Activated CD8-positive, alpha-beta memory T cell treated with anti-CD3 and anti-CD28 coated beads for 36 hours (primary cell): ENCODE results near the gene CAV2. TPM values are rescaled to one million over a fixed set of nuclear protein-coding genes. Genes with fewer than 3 reads are reported as not detected.
"Not testable (repeated sequence)": the region's sequence is repeated elsewhere in the genome, so short reads cannot be mapped to it uniquely, and the experiment has no call there.

ENCODE experiments used
- CTCF ChIA-PET: fragments of 350-600 bp; sonication (Branson Sonifier 250); formaldehyde crosslinking; loops from one replicate; lab custom pipeline; 2021; ENCODE audit warnings: antibody characterized with exemption; lab: Charles Lee
- POLR2A ChIA-PET: fragments of 350-600 bp; sonication (Branson Sonifier 250); formaldehyde crosslinking; loops from one replicate; lab custom pipeline; 2021; ENCODE audit warnings: antibody characterized with exemption; lab: Charles Lee
- total RNA-seq, 2 experiments: library from RNA; stranded (reverse); gene quantifications; one replicate each; pipeline ENCODE4 v1.2.3, GENCODE V29; 2021

Gene CAV2, protein sequence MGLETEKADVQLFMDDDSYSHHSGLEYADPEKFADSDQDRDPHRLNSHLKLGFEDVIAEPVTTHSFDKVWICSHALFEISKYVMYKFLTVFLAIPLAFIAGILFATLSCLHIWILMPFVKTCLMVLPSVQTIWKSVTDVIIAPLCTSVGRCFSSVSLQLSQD
- total RNA-seq = under 1 TPM in 1 of 2 experiments, not detected in 1; 0.27 TPM

GRCh38 chr7:116499168-116500077, at the start of gene CAV2:
TSS of gene CAV2 (plus strand) at chr7:116499738. CDS start at chr7:116499782, 44 bp downstream.
- ChIA-PET POLR2A (no interaction called here), CTCF (interaction anchor here (0.5 kb wide), 1 partner anchor 1686 kb away, joined by 3 read pairs; no protein-coding TSS in a partner anchor)

DNA sequence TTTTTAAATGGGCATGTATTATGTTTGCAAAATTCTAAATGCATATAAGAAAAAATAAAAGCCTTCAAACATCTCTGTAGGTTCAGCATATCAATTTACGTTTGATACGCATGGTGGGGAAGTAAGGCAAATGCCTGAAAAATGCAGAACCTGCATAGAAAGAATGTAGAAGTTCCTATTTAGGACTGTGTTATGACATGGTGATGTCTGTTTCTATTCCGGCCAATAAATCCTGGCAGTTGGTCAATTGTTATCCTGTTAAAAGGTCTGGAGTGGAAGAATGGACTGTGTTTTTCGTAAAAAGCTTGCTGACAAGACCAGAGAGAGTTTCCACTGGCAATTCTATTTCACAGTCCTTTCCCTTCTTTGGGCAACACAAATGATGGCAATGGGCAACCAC, 49.6 kb upstream of the CAV2 start:
- POLR2A ChIA-PET = no interaction called here
- CTCF ChIA-PET = interaction anchor here (0.5 to 0.7 kb wide), 2 partner anchors 13 to 1349 kb away, joined by 3 read pairs; no protein-coding TSS in a partner anchor

DNA sequence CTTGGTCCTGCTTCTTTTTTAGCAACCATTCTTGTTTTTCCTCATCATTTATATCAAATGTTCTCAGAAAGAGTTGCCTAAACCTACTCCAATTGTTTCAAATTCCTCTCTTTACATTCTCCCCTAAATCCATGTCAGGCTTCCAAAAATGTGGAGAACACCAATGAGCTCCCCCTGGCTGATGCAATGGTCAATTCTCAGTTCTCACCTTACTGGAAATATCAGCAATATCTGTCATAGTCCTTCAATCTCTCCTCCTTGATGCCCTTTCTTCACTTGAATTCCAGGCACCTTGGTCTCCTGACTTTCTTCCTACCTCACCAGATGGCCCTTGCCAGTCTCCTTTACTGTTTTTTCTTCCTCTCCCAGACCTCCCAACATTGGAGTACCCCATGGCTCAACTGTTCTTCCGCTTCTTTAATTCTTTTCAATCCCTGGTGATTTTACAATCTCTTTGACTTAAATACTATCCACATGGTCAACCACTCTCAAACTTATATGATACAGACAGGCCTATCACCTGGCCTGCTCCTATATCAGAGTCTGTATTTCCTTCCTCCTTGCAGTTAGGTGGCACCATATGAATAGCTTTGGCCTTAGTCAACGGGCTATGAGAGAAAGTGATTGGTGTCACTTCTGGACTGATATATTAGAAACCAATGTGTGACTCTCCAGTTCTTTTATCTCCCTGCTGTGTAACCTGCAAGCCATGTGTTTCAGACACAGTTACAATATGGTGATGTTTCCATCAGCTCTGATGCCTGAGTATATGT, 47.4 kb upstream of the CAV2 start:
- ChIA-PET POLR2A (no interaction called here), CTCF (interaction anchor here (0.5 kb wide), 1 partner anchor 26 kb away, joined by 3 read pairs; no protein-coding TSS in a partner anchor)

GRCh38 chr7:116454377-116454776, 45.2 kb upstream of the CAV2 start:
- POLR2A ChIA-PET = no interaction called here
- CTCF ChIA-PET = no interaction called here

- ChIA-PET POLR2A (no interaction called here), CTCF (no interaction called here)
Observed at GRCh38 chr7:116455009-116455408, 44.5 kb upstream of the CAV2 start.

DNA sequence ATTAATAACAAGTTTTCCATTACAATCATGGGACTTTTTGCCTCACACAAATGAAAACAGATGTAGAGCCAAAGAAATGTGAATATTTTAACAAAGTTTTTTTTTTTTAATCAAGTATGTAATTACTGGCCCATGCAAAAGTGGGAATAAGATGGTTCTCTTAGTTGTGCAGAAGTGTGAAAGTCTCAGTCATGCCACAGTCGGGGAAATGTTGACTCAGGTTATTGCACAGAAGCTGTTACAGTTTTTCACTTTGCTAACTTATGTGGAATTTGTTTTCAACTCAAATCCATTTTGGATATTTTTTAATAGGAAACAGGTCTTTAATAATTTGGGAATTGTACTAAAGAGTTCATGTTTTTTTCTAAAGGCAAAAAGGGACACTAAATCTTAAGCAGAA, 44.0 kb upstream of the CAV2 start:
- POLR2A ChIA-PET = no interaction called here
- CTCF ChIA-PET = no interaction called here

DNA sequence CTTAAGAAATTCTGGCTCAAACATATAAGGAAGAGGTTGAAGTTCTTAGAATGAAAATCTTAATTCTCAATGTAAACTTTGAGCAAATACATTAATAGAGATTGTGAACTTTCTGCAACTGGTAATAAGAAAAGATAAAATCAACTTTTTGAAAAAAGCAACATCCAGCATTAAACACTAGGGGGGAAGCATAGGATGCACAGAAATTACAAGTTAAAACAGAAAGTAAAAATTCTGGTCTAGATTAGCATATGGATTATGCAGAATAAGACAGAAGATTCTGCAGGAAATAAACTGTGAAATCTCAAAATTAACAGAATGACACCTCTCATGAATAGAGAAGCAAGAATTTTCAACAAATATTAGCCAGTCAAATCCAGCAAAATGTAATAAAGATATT, 38.0 kb upstream of the CAV2 start:
- ChIA-PET POLR2A (no interaction called here), CTCF (no interaction called here)

DNA sequence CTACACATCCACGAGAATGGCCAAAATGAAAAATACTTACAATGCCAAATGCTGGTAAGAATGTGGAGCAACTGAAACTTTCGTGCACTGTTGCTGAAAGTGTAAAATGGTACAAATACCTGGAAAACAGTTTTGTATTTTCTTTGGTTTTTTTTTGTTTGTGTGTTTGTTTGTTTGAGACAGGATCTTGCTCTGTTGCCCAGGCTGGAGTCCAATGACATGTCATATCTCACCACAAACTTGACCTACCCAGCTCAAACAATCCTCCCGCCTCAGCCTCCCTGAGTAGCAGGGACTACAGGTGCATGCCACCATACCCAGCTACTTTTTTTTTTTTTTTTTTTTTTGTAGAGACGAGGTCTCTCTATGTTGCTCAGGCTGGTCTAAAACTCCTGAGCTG, 35.6 kb upstream of the CAV2 start:
- ChIA-PET CTCF (interaction anchor here (0.6 kb wide), 1 partner anchor 546 kb away, joined by 3 read pairs; no protein-coding TSS in a partner anchor), POLR2A (no interaction called here)

DNA sequence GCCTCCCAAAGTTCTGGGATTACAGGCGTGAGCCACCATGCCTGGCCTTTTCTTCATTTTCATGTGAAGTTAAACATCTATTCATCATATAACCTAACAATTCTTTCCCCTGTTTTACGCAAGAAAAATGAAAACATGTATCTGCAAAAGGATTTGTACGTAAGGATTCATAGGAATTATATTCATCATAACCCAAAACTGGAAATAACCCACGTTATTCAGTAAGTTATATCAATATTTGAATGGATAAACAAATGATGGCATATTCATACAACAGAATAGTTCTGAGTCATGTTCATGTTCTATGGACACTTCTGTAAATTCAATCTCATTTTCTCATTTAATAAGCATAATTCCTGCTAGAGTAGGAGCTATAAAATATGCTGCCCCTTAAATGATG, 35.2 kb upstream of the CAV2 start:
- ChIA-PET POLR2A (no interaction called here), CTCF (no interaction called here)

- ChIA-PET CTCF (no interaction called here), POLR2A (no interaction called here)
Observed at GRCh38 chr7:116465125-116465524, 34.4 kb upstream of the CAV2 start.

- POLR2A ChIA-PET = no interaction called here
- CTCF ChIA-PET = no interaction called here
Observed at GRCh38 chr7:116468534-116468933, 31.0 kb upstream of the CAV2 start.

DNA sequence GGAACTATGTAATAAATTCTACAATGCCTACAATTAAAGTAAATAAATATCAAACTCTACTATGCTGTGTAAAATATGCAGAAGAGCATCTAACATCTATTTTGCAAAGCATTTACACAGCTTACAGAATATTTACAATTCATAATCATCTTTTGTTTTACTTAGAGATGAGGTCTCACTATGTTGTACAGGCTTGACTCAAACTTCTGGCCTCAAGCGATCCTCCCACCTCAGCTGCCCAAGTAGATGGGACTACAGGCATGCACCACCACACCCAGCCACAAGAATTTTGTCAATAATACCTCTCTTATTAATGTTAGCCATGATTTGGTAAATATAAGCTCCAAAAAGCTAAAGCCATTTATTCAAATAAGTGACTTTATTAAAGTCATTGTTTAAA, 21.9 kb upstream of the CAV2 start:
- ChIA-PET CTCF (no interaction called here), POLR2A (no interaction called here)

DNA sequence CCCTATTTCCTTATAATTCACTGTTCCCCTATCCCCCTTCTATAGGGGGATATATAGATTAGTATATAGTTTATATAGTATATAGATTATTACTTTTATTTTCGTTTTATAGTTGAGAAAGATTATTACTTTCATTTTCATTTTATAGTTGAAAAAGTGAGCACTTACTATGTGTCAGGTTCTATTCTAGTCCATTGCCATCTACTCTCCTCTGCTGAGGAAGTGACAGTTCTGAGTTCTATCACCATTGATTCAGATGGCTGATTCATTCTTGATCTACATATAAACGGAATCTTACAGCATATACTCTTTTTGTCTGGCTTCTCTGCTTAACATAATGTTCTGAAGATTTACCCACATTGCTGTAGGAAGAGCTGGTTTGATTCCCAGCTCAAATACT, 20.7 kb upstream of the CAV2 start:
- POLR2A ChIA-PET = no interaction called here
- CTCF ChIA-PET = no interaction called here

GRCh38 chr7:116483271-116483942, 16.1 kb upstream of the CAV2 start:
- POLR2A ChIA-PET = no interaction called here
- CTCF ChIA-PET = no interaction called here

- POLR2A ChIA-PET, CTCF ChIA-PET: not testable (repeated sequence)
Observed at GRCh38 chr7:116484389-116484788, 15.1 kb upstream of the CAV2 start.

DNA sequence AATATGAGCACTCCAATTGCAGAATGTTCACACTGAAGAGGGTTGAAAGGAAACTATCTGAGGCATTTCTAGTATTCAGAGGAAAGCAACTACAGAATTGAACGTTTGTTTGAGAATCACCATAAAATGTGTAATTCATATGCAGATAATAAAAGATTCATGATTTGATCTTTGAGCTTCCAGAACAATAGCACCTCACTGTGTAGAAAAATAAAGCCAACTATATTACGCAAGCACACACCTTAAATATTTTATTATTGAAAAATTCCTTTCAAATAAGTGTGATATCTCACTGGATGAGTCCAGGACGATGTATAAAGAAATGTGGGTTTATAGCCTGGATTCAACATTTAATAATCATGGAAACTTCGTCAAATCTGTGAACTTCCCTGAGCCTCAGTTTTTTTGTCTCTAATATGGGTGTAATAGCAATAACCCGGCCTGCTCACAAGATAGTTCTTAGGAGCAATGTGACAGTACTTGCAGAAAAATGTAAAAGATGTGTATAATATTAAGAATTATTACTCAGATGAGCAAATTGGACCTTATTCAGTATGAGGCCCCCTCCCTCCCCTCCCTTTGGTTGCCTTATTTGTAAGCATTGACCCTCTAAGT, 11.5 kb upstream of the CAV2 start:
- CTCF ChIA-PET = no interaction called here

GRCh38 chr7:116490351-116490750, 9.2 kb upstream of the CAV2 start:
- ChIA-PET POLR2A (no interaction called here), CTCF (no interaction called here)

More for the DNA sequence above, 11.5 kb upstream of the CAV2 start:
- POLR2A ChIA-PET = no interaction called here

DNA sequence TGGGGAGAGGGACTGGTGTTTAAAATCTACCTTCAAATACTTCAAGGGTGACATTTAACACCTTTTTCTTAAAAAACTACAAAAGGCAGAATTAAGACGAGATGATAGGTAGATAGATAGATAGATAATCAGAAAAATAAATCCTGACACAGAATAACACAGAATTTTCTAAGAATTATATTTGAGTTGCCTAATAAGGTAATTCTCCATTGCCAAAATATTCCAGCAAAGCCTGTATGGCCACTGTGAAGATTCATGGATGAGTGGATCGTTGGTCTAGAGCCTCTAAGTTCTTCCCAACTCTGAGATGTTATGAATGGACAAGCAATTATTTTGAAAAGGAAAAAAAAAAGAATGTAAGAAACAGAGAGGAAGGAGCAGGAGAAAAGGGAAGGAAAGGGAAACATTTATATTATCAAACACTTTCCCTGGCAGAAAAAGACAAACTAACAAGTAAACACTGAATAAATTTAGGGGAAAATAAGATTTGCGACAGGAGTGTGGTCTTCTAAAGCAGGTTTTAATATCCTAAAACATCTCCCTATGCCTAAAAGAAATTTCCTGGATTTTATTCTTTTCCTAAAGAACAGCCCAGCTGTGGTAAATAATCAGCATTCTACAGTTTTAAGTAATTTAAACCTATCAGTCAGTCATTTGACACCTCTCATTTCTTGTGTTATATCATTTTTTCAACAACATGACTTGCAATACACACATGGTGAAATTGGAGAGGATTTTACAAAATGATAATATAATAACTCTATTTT, 7.5 kb upstream of the CAV2 start:
- ChIA-PET CTCF (no interaction called here), POLR2A (no interaction called here)
